Measurements from ENCODE around the gene PLSCR4.
A peak's percentile ranks its signal among the peaks of the same experiment; 100 is the strongest.

PLSCR4 gene

DNA sequence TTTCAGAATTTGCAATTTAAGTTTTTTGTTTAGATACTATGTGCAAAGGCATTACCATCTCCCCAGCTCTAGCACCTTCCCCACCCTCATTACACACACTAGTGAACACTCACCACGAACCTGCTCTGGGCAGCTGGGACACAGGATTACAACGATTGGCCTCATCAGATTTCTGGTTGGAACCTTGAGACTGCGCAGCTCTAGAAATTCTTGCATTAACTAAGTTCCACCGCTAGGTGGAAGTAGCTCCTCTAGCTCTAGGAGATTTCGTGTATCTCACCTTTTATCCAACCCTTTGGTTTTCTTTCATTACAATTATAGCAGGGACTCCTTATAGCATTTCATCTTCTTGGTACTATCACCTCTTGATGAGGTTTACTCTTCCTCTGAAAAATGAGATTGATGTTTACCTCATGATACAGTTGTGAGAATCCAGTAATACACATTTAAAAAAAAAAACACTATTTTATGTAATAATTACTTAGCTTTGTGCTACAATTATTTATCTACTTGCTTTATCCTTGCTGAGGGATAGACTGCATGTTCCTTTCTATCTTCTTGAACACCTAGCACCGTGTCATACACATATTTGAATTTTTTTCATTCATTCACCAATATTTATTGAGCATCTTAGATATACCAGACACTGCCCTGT lies 61.3 kb downstream of the PLSCR4 start:
- peak; percentile 59 for DNase-seq

DNA sequence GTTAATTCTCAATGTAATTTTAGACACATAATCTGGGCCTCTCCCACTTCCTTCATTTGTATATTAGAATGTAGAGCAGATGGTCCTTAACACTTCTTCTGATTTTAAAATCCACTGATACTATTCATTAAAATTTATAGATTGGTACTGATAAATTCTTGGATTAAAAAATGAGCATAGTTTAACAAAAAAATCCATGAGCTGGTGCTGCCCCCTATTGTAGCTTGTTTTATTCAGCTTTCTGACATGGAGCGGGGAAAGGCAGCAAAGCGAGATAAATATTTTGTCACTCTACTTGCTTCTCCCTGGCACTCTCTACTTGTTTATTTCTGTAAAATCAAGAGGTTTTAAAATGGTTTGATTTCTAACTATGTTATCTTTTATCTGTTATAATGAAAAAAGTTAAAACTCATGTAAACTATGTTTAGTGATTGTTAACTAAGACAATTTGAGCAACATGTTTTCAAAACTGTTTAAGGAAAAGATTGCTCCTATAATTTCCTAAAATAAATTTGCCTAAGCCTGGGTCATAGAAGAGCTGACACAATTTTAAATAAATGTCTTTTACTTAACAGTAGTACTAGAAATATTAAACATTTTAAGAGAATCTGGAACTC lies 63.5 kb downstream of the PLSCR4 start:
- peak; percentile 13 for DNase-seq

GRCh38 chr3:146184241-146185015 lies 66.5 kb downstream of the PLSCR4 start:
- DNase-seq = no peak

DNA sequence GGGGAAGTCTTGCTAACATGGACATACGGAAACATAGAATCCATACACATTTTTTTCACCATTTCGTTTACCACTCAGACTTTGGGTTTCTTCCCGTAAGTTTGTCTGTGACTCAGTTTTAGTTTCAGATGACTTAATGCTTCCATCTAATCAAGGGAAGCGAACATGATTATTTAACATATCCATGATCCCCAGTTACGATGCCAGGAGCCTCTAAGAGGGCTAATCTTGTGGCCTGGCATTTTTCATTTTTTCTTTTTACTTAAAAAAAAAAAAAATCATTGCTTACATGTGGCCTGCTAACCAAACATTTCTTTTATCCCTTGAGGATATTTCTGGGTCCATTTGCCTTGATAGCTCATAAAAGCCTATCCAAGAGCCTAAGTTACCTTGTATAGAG lies 69.7 kb downstream of the PLSCR4 start:
- no peak for DNase-seq

GRCh38 chr3:146180376-146180775 lies 70.5 kb downstream of the PLSCR4 start:
- no peak for DNase-seq

DNA sequence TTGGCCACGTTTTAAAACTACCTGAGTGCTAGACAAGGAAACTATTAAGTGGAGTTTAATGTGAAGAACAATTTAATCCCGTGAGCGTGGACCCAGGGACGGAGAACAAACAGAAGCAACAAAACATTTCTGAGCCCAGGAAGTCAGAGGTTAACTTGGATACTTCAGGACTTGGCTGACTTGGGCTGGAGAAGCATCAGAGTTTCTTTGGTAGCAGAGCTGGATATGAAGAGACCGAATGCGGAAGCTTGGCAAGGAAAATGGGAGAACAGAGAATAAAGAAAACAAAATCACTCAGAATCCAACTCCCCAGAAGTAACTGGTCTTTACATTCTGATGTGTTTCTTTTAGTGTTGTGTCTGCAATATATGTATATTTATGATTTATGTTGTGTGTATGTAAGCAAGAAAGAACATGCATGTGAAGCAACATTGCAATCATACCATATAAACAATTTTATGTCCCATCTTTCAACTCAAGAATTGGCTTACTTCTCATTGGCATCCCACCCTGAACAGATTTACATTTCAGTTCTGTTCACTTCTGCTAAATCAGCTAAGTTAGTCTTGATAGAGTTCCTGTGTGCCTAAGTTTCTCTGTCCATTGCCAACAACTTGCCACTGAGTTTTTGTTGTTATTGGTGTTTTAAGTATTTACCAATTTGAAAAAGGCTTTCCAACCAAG lies 72.8 kb downstream of the PLSCR4 start:
- DNase-seq = no peak

GRCh38 chr3:146177519-146177918 lies 73.4 kb downstream of the PLSCR4 start:
- no peak for DNase-seq

DNA sequence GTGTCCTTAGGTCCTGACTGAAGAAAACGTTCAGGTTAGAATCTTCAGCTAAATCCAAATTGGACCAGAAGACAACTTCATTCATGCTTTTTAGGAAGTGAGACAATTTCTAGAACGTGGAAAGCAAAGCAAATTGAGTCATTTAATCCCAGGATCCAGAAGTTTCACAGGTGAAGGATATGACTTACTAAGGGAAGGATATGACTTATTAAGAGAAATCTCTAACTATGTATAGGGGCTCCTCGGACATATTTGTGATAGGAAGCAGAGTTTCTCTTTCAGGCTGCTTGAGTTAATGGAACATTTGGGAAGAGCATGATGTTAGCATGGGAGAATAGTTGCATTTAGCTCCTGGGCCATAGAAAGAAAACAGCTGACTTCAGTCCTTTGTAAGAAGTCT lies 73.8 kb downstream of the PLSCR4 start:
- no peak for DNase-seq

GRCh38 chr3:146172586-146172985 lies 78.3 kb downstream of the PLSCR4 start:
- DNase-seq = no peak

DNA sequence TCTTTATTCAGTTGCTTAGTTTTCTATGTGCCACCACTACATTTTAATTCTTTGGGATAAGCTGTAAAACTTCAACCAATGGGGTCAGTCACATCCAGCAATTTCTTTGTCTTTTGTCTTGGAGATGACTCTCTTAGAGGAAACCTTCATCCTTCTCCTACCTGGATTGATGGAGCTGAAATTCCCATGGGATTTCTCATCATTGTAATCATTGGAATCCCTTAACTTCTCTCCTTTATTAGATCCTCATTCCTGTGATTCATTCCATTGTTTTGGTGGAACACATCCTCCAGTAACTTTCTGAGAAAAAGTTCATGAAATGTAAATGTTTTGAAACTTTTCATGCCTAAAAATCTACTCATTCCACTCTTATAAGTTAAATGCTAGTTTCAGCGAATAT lies 80.3 kb downstream of the PLSCR4 start:
- no peak for DNase-seq

- DNase-seq = no peak
These were observed 81.0 kb downstream of the PLSCR4 start for GRCh38 chr3:146169891-146170290.

- no peak for DNase-seq
These were observed 84.1 kb downstream of the PLSCR4 start for GRCh38 chr3:146166826-146167225.

DNA sequence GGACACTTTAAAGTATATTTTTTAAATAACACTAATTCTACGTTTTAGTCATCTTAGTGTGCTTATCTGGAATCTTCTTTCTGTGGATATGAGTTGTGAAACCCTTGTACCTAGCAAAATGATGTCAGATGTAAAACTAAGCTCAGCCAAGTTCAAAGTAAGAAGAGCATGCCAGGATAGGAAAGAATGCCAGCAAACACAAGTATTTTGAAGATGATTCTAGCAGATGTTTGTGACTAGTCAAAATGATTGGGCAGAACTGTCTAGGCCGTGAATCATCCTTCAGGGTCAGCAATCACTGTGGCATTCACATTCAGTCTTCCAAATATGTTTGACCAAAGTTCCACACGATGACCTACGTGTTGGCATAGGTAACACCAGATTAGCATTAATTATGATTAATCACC lies 84.5 kb downstream of the PLSCR4 start:
- no peak for DNase-seq

DNA sequence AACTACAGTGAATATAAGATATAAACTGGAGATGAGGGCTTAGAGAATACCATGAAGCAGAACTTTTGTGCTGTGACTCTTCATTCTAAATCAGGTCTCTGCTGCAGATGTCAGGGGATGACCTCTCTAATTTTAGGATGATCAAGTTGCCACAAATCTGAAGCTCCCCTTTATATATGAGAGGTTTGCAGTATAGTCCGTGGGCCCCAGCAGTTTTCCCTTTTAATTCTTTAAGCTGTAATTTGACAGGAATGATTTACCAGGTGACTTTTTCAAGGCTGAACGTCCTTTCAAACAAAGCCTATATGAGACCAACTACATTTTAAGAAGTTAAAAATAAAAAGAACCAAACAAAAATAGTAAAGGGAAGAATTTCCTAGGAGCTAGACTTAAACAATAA lies 85.0 kb downstream of the PLSCR4 start:
- no peak for DNase-seq

GRCh38 chr3:146164971-146165769 lies 85.7 kb downstream of the PLSCR4 start:
- no peak for DNase-seq

DNA sequence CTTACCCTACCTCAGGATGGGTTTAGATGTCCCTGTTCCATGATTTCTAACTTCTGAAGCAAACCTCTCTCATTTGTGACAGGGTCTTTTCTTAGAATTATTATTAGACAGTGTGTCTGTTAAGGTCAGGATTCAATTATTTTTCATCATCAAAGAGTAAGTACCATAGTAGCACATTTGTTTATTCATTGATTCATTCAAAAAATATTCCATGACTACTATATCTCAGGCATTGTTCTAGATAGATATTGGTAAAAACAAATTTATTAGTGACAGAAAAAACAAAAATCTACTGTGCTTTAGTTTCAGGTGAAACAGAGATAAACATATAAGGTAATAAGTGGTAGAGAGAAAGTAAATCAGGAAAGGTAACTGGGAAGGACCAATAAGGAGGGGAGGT lies 86.4 kb downstream of the PLSCR4 start:
- no peak for DNase-seq

- no peak for DNase-seq
These were observed 86.8 kb downstream of the PLSCR4 start for GRCh38 chr3:146164071-146164470.

DNA sequence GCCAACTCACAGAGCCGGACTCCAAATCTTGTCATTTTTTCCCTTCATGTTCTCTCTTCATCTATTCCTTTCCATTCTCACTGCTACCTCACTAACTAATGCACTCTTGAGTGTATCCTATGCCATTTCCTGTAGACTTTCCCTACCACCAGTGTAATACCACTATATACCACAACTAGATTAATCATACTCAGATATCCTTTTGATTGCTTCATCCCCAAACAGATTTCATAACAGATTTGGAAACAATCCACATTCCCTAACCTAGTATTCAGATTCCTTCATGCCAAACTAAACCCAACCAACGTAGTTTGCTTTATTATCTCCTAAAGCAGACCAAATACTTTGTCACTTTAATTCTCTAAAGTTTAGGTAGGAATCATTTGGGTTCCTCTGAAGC lies 87.3 kb downstream of the PLSCR4 start:
- DNase-seq = no peak

- no peak for DNase-seq
These were observed 88.3 kb downstream of the PLSCR4 start for GRCh38 chr3:146162561-146162960.

DNA sequence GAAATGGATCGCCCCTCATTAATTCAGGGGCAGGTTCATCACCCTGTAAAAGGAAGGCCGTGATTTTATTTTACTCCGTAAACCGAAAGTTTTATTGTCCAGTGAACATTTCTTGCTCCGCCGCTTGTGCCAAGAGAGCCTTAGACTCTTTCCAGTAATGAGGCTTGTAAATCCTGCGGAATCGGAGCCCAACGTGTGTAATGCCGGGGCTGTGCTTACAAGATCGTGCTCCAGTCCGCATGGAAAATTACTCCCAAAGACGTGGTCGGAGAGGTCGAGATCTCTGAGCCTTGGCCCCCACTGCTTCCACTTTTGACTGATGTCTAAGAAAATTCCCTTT lies 89.3 kb downstream of the PLSCR4 start:
- peak; percentile 46 for DNase-seq

DNA sequence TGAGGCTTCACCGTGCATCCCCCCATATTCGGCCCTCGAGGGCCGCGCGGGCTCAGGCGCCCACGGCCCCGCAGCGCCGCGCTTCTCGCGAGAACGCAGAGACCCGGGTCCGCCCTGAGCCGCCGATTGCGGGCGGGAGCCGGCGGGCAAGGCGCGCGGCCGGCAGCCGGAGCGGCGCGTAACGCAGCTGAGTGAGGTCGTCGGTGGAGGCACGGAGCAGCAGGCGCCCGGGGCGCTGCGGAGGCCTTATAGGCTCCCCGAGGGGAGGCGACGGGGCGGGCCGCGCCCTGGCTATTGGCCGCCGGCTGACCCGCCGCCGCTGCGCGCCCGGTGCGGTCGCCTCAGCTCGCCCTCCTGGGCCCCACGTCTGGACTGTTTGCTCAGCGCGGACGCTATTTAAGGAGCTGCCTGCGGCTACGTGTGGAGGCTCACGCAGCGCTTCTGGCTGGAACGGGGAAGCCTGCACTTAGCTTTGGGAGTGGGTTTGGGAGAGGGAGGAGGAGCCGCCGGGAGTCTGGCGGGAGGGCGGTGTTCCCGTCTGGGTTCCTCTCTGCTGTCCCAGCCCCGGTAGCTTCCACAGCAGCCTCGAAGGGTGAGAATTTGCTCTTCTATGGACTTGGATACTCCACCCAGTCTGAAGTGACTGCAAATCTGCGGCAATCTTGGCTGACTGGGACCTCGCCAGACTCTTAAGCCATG lies 89.8 kb downstream of the PLSCR4 start, which contains the start of gene PLOD2:
Gene PLOD2 (minus strand): TSS at position 221 of the 699 bp plus-strand sequence. CDS start 195 bp downstream, at position 26.
- DNase-seq = peak; percentile 64

DNA sequence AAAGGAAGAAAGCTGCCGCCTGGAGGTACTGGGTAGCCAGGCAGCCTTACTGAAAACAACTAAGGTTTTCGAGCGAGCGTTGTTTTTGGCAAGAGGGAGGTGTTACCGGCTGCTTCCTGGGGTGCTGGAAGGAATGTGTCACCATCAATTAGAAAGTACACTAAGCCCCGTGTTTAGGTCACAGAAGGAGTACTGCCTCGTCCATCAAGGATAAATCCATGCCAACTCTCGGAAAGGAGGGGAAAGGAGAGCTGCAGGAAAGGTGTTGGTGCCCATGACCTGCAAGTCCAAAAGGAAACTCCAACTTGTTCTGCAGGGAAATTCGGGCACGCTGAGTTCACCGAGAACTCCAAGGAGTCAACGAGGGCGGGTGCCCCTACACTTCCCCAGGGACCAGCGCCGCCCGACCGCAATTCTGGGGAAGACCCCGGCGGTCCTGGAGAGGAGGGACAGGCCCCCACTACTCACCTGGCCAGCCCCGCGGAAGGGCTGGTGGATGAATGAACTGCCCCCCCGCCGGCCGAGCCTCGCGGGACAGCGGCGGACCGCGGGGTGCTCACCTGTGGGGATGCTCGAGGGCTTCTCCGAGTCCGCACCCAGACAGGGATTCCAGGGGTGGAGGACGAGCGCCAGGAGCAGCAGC lies 90.5 kb downstream of the PLSCR4 start:
- DNase-seq = peak; percentile 75
